ENCODE results near the gene METTL5. TPM values are rescaled to one million over a fixed set of nuclear protein-coding genes. Genes with fewer than 3 reads are reported as not detected.
A peak's percentile ranks its signal among the peaks of the same experiment; 100 is the strongest.

Gene METTL5
- polyA plus RNA-seq, 1 donor from 2014 or later, result 73.8 TPM

- Histone ChIP-seq H3F3A (ENCODE audit: insufficient read depth, low read length, poor library complexity, severe bottlenecking) (no peaks in the 10 kb centered on the region), H3K9me3 (ENCODE audit: low read length) (no peaks in the 10 kb centered on the region), H3K27me3 (ENCODE audit: insufficient read depth, low read depth, low read length) (no peaks in the 10 kb centered on the region), H3K9me2 (ENCODE audit: insufficient read depth, low read length) (no peaks in the 10 kb centered on the region), H4K20me1 (ENCODE audit: insufficient read depth) (peaks cover 3% of the 10 kb centered on the region), H3K4me2 (ENCODE audit: low read length) (peak overlapping the region; percentile 99), H3K4me3 (ENCODE audit: low read length) (peak overlapping the region; percentile 99), H2AFZ (ENCODE audit: low read depth, low read length) (peak overlapping the region; percentile 83), H3K9ac (ENCODE audit: low read length) (peak overlapping the region; percentile 87), H3K79me2 (replicated peaks; ENCODE audit: insufficient read depth, low read length) (peaks cover 45% of the 10 kb centered on the region), H3K36me3 (ENCODE audit: insufficient read depth, low read length) (no peaks in the 10 kb centered on the region), H3K27ac (ENCODE audit: low read length) (peak overlapping the region; percentile 78)
- TF ChIP-seq REST (IDR thresholded peaks at IDR 0.05; ENCODE audit: borderline replicate concordance) (no peak), POLR2AphosphoS5 (IDR thresholded peaks at IDR 0.05) (peak; percentile 17), CTCF (IDR thresholded peaks at IDR 0.05; ENCODE audit: poor library complexity, severe bottlenecking) (no peak), TAF1 (IDR thresholded peaks at IDR 0.05; ENCODE audit: low read depth) (peak; percentile 57), EZH2 (IDR thresholded peaks at IDR 0.05; ENCODE audit: borderline replicate concordance, insufficient read depth, low read length, poor library complexity, severe bottlenecking) (no peak), SMC3 (conservative IDR thresholded peaks at IDR 0.05; ENCODE audit: poor library complexity) (no peak), MXI1 (conservative IDR thresholded peaks at IDR 0.05; ENCODE audit: poor library complexity, severe bottlenecking) (peak; percentile 88), RAD21 (conservative IDR thresholded peaks at IDR 0.05) (no peak), EP300 (conservative IDR thresholded peaks at IDR 0.05; ENCODE audit: poor library complexity, severe bottlenecking) (peak; percentile 52)
Measured at GRCh38 chr2:169828141-169828811, 3.6 kb upstream of the METTL5 start.

- peak within 1 kb of the TSS; percentile 78 for H3K27ac ChIP-seq (ENCODE audit: low read length)
- H3K4me3 ChIP-seq (ENCODE audit: low read length), result peak within 1 kb of the TSS; percentile 99
- H3K9ac ChIP-seq (ENCODE audit: low read length), result peak within 1 kb of the TSS; percentile 87
- no peaks in the 10 kb centered on the region for H3K9me3 ChIP-seq (ENCODE audit: low read length)
- H3F3A ChIP-seq (ENCODE audit: insufficient read depth, low read length, poor library complexity, severe bottlenecking), result no peaks in the 10 kb centered on the region
- peak within 1 kb of the TSS; percentile 83 for H2AFZ ChIP-seq (ENCODE audit: low read depth, low read length)
- TF ChIP-seq MXI1 (conservative IDR thresholded peaks at IDR 0.05; ENCODE audit: poor library complexity, severe bottlenecking) (no peak), RAD21 (conservative IDR thresholded peaks at IDR 0.05) (peak; percentile 9), CTCF (IDR thresholded peaks at IDR 0.05; ENCODE audit: poor library complexity, severe bottlenecking) (peak; percentile 38), TAF1 (IDR thresholded peaks at IDR 0.05; ENCODE audit: low read depth) (peak; percentile 75), POLR2AphosphoS5 (IDR thresholded peaks at IDR 0.05) (peak; percentile 91), EP300 (conservative IDR thresholded peaks at IDR 0.05; ENCODE audit: poor library complexity, severe bottlenecking) (peak; percentile 37), EZH2 (IDR thresholded peaks at IDR 0.05; ENCODE audit: borderline replicate concordance, insufficient read depth, low read length, poor library complexity, severe bottlenecking) (no peak), SMC3 (conservative IDR thresholded peaks at IDR 0.05; ENCODE audit: poor library complexity) (peak; percentile 36), REST (IDR thresholded peaks at IDR 0.05; ENCODE audit: borderline replicate concordance) (peak; percentile 48)
- no peaks in the 10 kb centered on the region for H3K36me3 ChIP-seq (ENCODE audit: insufficient read depth, low read length)
- peak within 1 kb of the TSS; percentile 99 for H3K4me2 ChIP-seq (ENCODE audit: low read length)
- peaks cover 48% of the 10 kb centered on the region for H3K79me2 ChIP-seq (replicated peaks; ENCODE audit: insufficient read depth, low read length)
- no peaks in the 10 kb centered on the region for H3K27me3 ChIP-seq (ENCODE audit: insufficient read depth, low read depth, low read length)
- no peaks in the 10 kb centered on the region for H3K9me2 ChIP-seq (ENCODE audit: insufficient read depth, low read length)
- H4K20me1 ChIP-seq (ENCODE audit: insufficient read depth), result peaks cover 3% of the 10 kb centered on the region
Measured at GRCh38 chr2:169827272-169828140, 2.8 kb upstream of the METTL5 start, which contains the start of gene UBR3. TSS of gene UBR3 (plus strand) at chr2:169827454. CDS start at chr2:169827508, 54 bp downstream.
